Measurements from ENCODE around the gene MPHOSPH10. TPM values are rescaled to one million over a fixed set of nuclear protein-coding genes. Genes with fewer than 3 reads are reported as not detected.
"Not testable (repeated sequence)": the region's sequence is repeated elsewhere in the genome, so short reads cannot be mapped to it uniquely, and the experiment has no call there.

MPHOSPH10 gene
- total RNA-seq, 2 donors from 2014 or later = 40.1 to 58.4 TPM

- Mint-ChIP-seq H3K4me3 (no peak overlapping the region), H3K4me1 (ENCODE audit: low read depth in 2 of 2) (no peaks in the 10 kb centered on the region), H3K27me3 (peaks cover 0 to 9% of the 10 kb centered on the region in 2 donors), H3K27ac (no peak overlapping the region), H3K36me3 (peaks cover 1% of the 10 kb centered on the region), H3K9me3 (no peaks in the 10 kb centered on the region)
- ATAC-seq (no peak), DNase-seq (ENCODE audit: low spot score) (no peak)
Observed at GRCh38 chr2:71103809-71104208, 26.6 kb upstream of the MPHOSPH10 start.

- not testable (repeated sequence) for DNase-seq (ENCODE audit: low spot score); H3K4me3 Mint-ChIP-seq; H3K9me3 Mint-ChIP-seq; H3K36me3 Mint-ChIP-seq; H3K27ac Mint-ChIP-seq; H3K27me3 Mint-ChIP-seq; H3K4me1 Mint-ChIP-seq (ENCODE audit: low read depth in 2 of 2); ATAC-seq
Observed at GRCh38 chr2:71106463-71106862, 24.0 kb upstream of the MPHOSPH10 start.

GRCh38 chr2:71108091-71108490 lies 22.3 kb upstream of the MPHOSPH10 start:
- H3K27ac Mint-ChIP-seq = no peak overlapping the region
- H3K9me3 Mint-ChIP-seq = no peaks in the 10 kb centered on the region
- peaks cover 0 to under 1% of the 10 kb centered on the region in 2 donors for H3K27me3 Mint-ChIP-seq
- H3K4me1 Mint-ChIP-seq (ENCODE audit: low read depth in 2 of 2) = no peaks in the 10 kb centered on the region
- ATAC-seq = no peak
- peaks cover 12% of the 10 kb centered on the region for H3K36me3 Mint-ChIP-seq
- no peak for DNase-seq (ENCODE audit: low spot score)
- no peak overlapping the region for H3K4me3 Mint-ChIP-seq

DNA sequence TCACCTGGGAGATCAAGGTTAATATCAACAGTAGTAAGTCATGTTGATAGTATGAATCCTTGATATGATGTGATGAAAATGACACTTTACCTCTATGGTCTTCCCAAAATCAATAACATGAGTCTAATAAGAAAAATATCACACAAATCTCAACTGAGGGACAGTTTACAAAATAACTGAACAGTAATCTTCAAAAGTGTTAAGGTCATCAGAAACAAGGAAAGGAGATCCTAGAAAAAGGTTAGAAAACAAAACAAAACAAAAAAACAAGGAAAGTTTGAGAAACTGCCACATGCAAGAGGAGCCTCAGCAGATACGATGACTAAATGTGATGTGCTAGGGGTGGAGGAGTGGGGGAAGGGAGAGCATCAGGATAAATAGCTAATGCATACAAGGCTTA lies 16.6 kb upstream of the MPHOSPH10 start:
- DNase-seq (ENCODE audit: low spot score) = no peak
- Mint-ChIP-seq H3K4me1 (ENCODE audit: low read depth in 2 of 2) (peaks cover 0 to 2% of the 10 kb centered on the region in 2 donors), H3K36me3 (peaks cover 19% of the 10 kb centered on the region)

DNA sequence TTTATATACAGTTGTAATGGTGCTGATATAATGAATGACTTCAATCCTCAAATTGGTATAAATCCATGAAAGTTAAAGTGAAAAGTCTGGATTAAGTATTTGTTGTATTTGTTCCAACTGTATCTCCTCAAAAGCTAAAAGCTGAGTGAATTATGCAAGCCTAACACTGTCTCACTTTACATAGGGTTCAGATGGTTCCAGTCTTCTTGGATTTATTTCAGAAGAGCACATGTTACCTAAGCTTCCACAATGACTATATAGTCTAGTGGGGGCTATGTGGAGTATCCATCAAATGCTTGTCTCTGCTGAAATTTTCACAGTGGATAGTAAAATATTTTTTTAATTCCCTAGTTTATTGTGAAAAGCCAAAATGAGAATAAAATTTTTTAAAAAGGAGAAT lies 13.4 kb upstream of the MPHOSPH10 start:
- no peak overlapping the region for H3K4me3 Mint-ChIP-seq
- H3K4me1 Mint-ChIP-seq (ENCODE audit: low read depth in 2 of 2) = peaks cover 0 to 3% of the 10 kb centered on the region in 2 donors
- DNase-seq (ENCODE audit: low spot score) = no peak
- no peak overlapping the region for H3K27ac Mint-ChIP-seq
- H3K9me3 Mint-ChIP-seq = no peaks in the 10 kb centered on the region
- H3K36me3 Mint-ChIP-seq = peaks cover 15% of the 10 kb centered on the region
- H3K27me3 Mint-ChIP-seq = no peaks in the 10 kb centered on the region
- ATAC-seq = no peak

More for the DNA sequence above, 16.6 kb upstream of the MPHOSPH10 start:
- no peak overlapping the region for H3K27ac Mint-ChIP-seq
- no peak overlapping the region for H3K4me3 Mint-ChIP-seq
- H3K9me3 Mint-ChIP-seq = no peaks in the 10 kb centered on the region
- no peak for ATAC-seq
- no peaks in the 10 kb centered on the region for H3K27me3 Mint-ChIP-seq

- Mint-ChIP-seq H3K9me3 (no peaks in the 10 kb centered on the region), H3K27me3 (no peaks in the 10 kb centered on the region), H3K4me3 (no peak overlapping the region), H3K27ac (no peak overlapping the region), H3K4me1 (ENCODE audit: low read depth in 2 of 2) (peaks cover 0 to 5% of the 10 kb centered on the region in 2 donors), H3K36me3 (peaks cover 10% of the 10 kb centered on the region)
- ATAC-seq (no peak), DNase-seq (ENCODE audit: low spot score) (no peak)
Observed at GRCh38 chr2:71120195-71120594, 10.2 kb upstream of the MPHOSPH10 start.

DNA sequence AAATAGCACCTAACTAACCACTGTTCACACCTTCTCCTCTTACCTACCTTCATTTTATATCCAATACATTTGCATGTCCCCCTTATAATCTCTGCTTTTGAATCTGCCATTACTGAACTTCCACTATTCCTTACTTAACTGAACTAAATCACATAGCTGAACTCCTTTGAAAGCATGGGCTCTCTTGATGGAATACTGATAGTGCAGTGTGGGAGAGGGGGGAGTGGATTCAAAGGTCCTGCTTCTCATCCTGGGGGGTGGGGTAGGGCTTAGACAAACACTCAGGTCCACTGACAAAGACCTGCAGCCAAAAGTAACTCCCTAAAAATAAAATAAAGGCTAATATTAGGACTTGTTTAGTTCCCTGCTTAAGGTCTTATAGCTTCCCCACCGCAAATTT lies 9.0 kb upstream of the MPHOSPH10 start:
- peaks cover 10% of the 10 kb centered on the region for H3K36me3 Mint-ChIP-seq
- H3K27ac Mint-ChIP-seq = no peak overlapping the region
- no peaks in the 10 kb centered on the region for H3K27me3 Mint-ChIP-seq
- H3K4me1 Mint-ChIP-seq (ENCODE audit: low read depth in 2 of 2) = peaks cover 0 to 5% of the 10 kb centered on the region in 2 donors
- no peak overlapping the region for H3K4me3 Mint-ChIP-seq
- no peak for ATAC-seq
- no peak for DNase-seq (ENCODE audit: low spot score)
- no peaks in the 10 kb centered on the region for H3K9me3 Mint-ChIP-seq

- H3K27ac Mint-ChIP-seq = no peak overlapping the region
- no peaks in the 10 kb centered on the region for H3K9me3 Mint-ChIP-seq
- peaks cover 10% of the 10 kb centered on the region for H3K36me3 Mint-ChIP-seq
- DNase-seq (ENCODE audit: low spot score) = no peak
- no peaks in the 10 kb centered on the region for H3K27me3 Mint-ChIP-seq
- no peak for ATAC-seq
- H3K4me3 Mint-ChIP-seq = no peak overlapping the region
- H3K4me1 Mint-ChIP-seq (ENCODE audit: low read depth in 2 of 2) = peaks cover 0 to 5% of the 10 kb centered on the region in 2 donors
Observed at GRCh38 chr2:71122387-71123298, 7.8 kb upstream of the MPHOSPH10 start.

- Mint-ChIP-seq H3K27me3 (no peaks in the 10 kb centered on the region), H3K4me3 (no peak overlapping the region), H3K27ac (no peak overlapping the region), H3K4me1 (ENCODE audit: low read depth in 2 of 2) (peaks cover 5 to 9% of the 10 kb centered on the region in 2 donors), H3K9me3 (no peaks in the 10 kb centered on the region), H3K36me3 (peaks cover 10% of the 10 kb centered on the region)
- no peak for DNase-seq (ENCODE audit: low spot score)
- ATAC-seq = no peak
Observed at GRCh38 chr2:71125506-71126294, 4.7 kb upstream of the MPHOSPH10 start.

DNA sequence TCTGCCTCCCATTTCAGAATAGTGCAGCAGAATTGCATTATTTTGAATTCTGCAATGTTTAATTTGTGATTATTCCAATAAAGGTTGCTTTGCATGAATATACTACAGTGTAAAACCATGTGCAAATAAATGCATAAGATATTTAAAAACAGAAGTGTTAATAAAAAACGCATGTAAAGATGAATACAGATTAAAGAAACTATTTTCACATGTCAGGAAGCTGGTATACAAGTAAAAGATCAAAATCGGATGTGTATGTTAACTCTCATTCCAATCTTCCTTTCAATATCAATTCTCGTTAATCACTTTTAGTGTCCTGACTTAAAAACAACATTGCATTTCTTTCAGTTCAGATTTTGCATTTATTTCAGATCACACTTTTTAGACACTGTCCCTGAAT lies 3.5 kb upstream of the MPHOSPH10 start:
- peaks cover 5 to 9% of the 10 kb centered on the region in 2 donors for H3K4me1 Mint-ChIP-seq (ENCODE audit: low read depth in 2 of 2)
- peaks cover 10% of the 10 kb centered on the region for H3K36me3 Mint-ChIP-seq
- H3K4me3 Mint-ChIP-seq = no peak overlapping the region
- H3K9me3 Mint-ChIP-seq = no peaks in the 10 kb centered on the region
- DNase-seq (ENCODE audit: low spot score) (no peak), ATAC-seq (no peak)
- H3K27ac Mint-ChIP-seq = no peak overlapping the region
- no peaks in the 10 kb centered on the region for H3K27me3 Mint-ChIP-seq

- peaks cover 5 to 6% of the 10 kb centered on the region in 2 donors for H3K4me1 Mint-ChIP-seq (ENCODE audit: low read depth in 2 of 2)
- no peaks in the 10 kb centered on the region for H3K27me3 Mint-ChIP-seq
- no peaks in the 10 kb centered on the region for H3K9me3 Mint-ChIP-seq
- H3K36me3 Mint-ChIP-seq = no peaks in the 10 kb centered on the region
- ATAC-seq (no peak), DNase-seq (ENCODE audit: low spot score) (no peak)
- no peak overlapping the region for H3K27ac Mint-ChIP-seq
- no peak overlapping the region for H3K4me3 Mint-ChIP-seq
Observed at GRCh38 chr2:71129114-71129901, 1.1 kb upstream of the MPHOSPH10 start.

DNA sequence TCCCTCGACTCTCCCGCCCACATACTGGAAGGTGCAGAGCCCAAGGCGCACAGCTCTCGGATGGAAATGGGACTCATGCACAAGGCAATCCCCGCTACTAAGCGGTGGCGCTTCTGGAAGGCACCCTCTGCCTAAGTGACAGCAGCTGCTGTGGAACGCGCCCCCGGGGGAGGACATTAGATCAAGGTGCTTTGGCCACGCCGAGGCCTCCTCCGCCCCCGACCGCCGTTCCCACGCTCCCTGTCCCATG lies 607 bp upstream of the MPHOSPH10 start:
- Mint-ChIP-seq H3K4me3 (no peak overlapping the region), H3K27ac (no peak overlapping the region), H3K4me1 (ENCODE audit: low read depth in 2 of 2) (peaks cover 5 to 6% of the 10 kb centered on the region in 2 donors), H3K27me3 (no peaks in the 10 kb centered on the region), H3K9me3 (no peaks in the 10 kb centered on the region), H3K36me3 (no peaks in the 10 kb centered on the region)
- DNase-seq (ENCODE audit: low spot score) = no peak
- peak; percentile 63 to 74 for ATAC-seq

GRCh38 chr2:71130905-71131244 lies 441 bp downstream of the MPHOSPH10 start:
- peaks cover 5 to 6% of the 10 kb centered on the region in 2 donors for H3K4me1 Mint-ChIP-seq (ENCODE audit: low read depth in 2 of 2)
- H3K27ac Mint-ChIP-seq = no peak overlapping the region
- H3K27me3 Mint-ChIP-seq = no peaks in the 10 kb centered on the region
- no peaks in the 10 kb centered on the region for H3K9me3 Mint-ChIP-seq
- H3K36me3 Mint-ChIP-seq = no peaks in the 10 kb centered on the region
- H3K4me3 Mint-ChIP-seq = no peak overlapping the region
- ATAC-seq (no peak), DNase-seq (ENCODE audit: low spot score) (no peak)
